Endothelial cell of umbilical vein (primary cell): ENCODE measurements around the gene BCAS4.

Experiments used
- CTCF ChIP-seq, 2 donors: IDR thresholded peaks; 1 replicate in 1 of 2; 2 replicates in 1 of 2; pipeline ENCODE4 v1.5.1; 2011; ENCODE audit warnings: low read length in 2 of 2, mild to moderate bottlenecking in 2 of 2, moderate library complexity in 2 of 2, control low read depth in 1 of 2, inconsistent platforms in 1 of 2, low read depth in 1 of 2; ENCODE audit not compliant: insufficient read depth in 1 of 2; ENCODE audit errors: extremely low read depth in 1 of 2
- EZH2 ChIP-seq: IDR thresholded peaks from 2 replicates; pipeline ENCODE4 v1.6.1; 2012; ENCODE audit warnings: borderline replicate concordance, low read depth, mild to moderate bottlenecking, moderate library complexity, low read length, inconsistent platforms; ENCODE audit not compliant: severe bottlenecking
- FOS ChIP-seq: IDR thresholded peaks from 2 replicates; pipeline ENCODE4 v1.6.1; 2011; ENCODE audit warnings: mild to moderate bottlenecking, low read length, moderate library complexity, borderline replicate concordance; ENCODE audit not compliant: insufficient read depth
- GATA2 ChIP-seq: IDR thresholded peaks from 2 replicates; pipeline ENCODE4 v1.7.0; 2011; ENCODE audit warnings: low read depth, mild to moderate bottlenecking, moderate library complexity, mixed read lengths, low read length; ENCODE audit not compliant: insufficient read length, insufficient read depth
- JUN ChIP-seq: IDR thresholded peaks from 2 replicates; pipeline ENCODE4 v1.6.1; 2011; ENCODE audit warnings: borderline replicate concordance, low read depth; ENCODE audit not compliant: insufficient read length, insufficient read depth
- MAX ChIP-seq: IDR thresholded peaks from 2 replicates; pipeline ENCODE4 v1.6.1; 2011; ENCODE audit not compliant: insufficient read depth, insufficient read length
- MYC ChIP-seq: IDR thresholded peaks from one replicate; pipeline ENCODE4 v1.6.1; 2011; ENCODE audit warnings: mild to moderate bottlenecking, low read depth, low read length
- POLR2A ChIP-seq: IDR thresholded peaks from 2 replicates; pipeline ENCODE4 v1.6.1; 2012; ENCODE audit warnings: low read depth, mild to moderate bottlenecking, control low read depth, low read length
- POLR2AphosphoS5 ChIP-seq: IDR thresholded peaks from 2 replicates; pipeline ENCODE4 v1.6.1; 2012; ENCODE audit warnings: low read depth, mild to moderate bottlenecking, control low read depth, low read length, moderate library complexity; ENCODE audit not compliant: insufficient read depth

- TF ChIP-seq POLR2A, result no peak
- no peak for TF ChIP-seq CTCF (IDR thresholded peaks at IDR 0.05; ENCODE audit: extremely low read depth in 1 of 2, insufficient read depth in 1 of 2, low read depth in 1 of 2, low read length in 2 of 2)
- no peak for TF ChIP-seq FOS
- TF ChIP-seq GATA2, result no peak
- no peak for TF ChIP-seq EZH2
- no peak for TF ChIP-seq POLR2AphosphoS5
- no peak for TF ChIP-seq MYC
- no peak for TF ChIP-seq MAX
- no peak for TF ChIP-seq JUN
These were observed 39.7 kb downstream of the BCAS4 start for GRCh38 chr20:50834599-50835005.
